Medulla oblongata (tissue), 1 donor: ENCODE results near the gene DCAKD.

Experiments
- DNase-seq: peaks from one replicate; pipeline ENCODE4 v3.0.0-alpha.2; 2015; ENCODE audit errors: extremely low spot score

The DCAKD gene

GRCh38 chr17:45051060-45051719 is at the start of gene DCAKD:
Gene DCAKD, minus strand, starts transcription at chr17:45051632. Its CDS starts 16,747 bp downstream, at chr17:45034885.
- DNase-seq: peak; percentile 95

GRCh38 chr17:45098869-45099616 is 47.6 kb upstream of the DCAKD start:
- DNase-seq: peak; percentile 94

DNA sequence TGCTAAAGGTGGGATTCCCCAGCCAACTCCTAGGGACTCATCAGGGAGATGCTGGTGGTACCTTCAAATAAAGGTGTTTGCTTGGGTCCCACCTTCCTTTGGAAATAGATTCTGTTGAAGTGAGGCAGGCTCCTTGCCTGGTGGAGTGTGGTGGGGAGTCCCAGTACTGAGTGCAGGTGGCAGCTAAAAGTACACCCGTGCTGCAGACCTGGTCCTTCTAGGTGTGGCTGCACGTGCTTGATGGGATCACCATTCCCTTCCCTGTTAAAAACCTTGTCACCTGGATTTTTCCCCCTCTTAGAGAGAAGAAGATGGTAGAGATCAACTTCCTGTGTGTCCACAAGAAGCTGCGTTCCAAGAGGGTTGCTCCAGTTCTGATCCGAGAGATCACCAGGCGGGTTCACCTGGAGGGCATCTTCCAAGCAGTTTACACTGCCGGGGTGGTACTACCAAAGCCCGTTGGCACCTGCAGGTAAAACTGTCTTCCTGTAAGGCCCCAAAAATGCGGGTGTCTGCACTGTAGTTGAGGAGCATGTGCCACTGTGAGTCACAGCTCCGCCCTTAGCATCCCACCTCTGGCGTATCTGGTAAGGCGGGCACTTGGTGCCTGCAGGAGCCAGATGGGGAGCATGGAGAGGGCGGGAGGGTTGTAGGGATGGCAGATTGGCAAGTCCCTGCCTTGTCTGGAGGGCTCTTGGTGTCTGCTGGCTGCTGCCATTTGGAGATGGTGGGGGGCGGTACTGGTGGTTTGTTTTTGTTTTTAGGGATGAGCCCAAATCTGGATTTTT is 46.8 kb upstream of the DCAKD start:
- no peak for DNase-seq

- DNase-seq: no peak
Measured at GRCh38 chr17:45096926-45097325, 45.5 kb upstream of the DCAKD start.

GRCh38 chr17:45096141-45096540 is 44.7 kb upstream of the DCAKD start:
- peak; percentile 56 for DNase-seq

DNA sequence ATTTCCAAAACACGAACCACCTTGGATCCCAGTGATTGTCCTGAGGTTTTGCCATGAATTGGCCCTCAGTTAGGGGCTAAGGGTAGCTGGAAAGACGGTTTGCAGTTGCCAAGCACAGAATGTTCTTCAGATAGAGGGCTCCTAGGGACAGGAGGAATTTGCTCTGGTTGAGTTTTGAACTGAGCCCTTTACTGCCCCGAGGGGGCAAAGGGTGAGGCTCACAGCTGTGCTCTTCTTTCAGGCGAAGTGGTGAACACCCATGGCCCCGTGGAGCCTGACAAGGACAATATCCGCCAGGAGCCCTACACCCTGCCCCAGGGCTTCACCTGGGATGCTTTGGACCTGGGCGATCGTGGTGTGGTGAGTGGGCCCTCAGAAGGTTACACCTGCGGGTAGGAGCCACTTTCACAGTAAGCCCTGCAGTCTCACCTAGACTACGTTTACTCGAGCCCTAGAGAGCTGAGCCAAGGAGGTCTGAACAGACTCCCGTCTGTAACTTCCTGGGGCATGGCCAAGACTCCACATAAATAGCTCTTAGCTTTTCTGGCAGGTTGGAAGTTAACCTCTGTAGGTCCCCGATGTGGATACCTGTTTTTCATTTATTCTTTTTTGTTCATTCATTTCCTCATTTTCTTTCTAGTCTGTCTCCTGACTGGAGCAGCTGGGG is 42.1 kb upstream of the DCAKD start:
- DNase-seq: no peak

DNA sequence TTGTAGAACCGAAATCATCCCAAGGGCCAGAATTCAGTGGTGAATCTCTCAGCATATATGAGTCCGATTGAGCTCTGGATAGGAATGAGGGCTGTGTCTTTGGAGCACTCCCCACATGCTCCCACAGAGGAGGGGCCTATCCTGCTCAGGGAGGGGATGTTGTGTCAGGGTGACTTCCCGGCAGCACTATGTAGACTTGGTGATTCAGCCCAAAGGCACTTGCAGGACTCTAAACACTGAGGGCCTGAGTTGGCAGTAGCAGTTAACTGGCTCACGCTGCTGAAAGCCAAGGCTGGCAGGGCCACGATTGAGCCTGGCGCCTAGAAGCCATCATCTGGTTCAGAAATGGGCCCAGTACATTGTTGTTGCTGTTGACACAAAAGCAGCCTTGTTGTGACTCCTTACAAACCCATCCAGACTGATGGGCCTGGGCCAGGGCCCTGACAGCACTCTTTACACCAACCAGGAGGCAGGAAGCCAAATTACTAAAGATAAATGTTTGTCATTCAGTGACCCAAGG is 41.5 kb upstream of the DCAKD start:
- DNase-seq: peak; percentile 98

- no peak for DNase-seq
Measured at GRCh38 chr17:45091778-45092425, 40.5 kb upstream of the DCAKD start.

- no peak for DNase-seq
Measured at GRCh38 chr17:45090711-45091110, 39.3 kb upstream of the DCAKD start.

- DNase-seq: no peak
Measured at GRCh38 chr17:45088741-45089140, 37.3 kb upstream of the DCAKD start.

- no peak for DNase-seq
Measured at GRCh38 chr17:45087978-45088377, 36.5 kb upstream of the DCAKD start.

- peak; percentile 64 for DNase-seq
Measured at GRCh38 chr17:45087504-45087975, 36.1 kb upstream of the DCAKD start.

DNA sequence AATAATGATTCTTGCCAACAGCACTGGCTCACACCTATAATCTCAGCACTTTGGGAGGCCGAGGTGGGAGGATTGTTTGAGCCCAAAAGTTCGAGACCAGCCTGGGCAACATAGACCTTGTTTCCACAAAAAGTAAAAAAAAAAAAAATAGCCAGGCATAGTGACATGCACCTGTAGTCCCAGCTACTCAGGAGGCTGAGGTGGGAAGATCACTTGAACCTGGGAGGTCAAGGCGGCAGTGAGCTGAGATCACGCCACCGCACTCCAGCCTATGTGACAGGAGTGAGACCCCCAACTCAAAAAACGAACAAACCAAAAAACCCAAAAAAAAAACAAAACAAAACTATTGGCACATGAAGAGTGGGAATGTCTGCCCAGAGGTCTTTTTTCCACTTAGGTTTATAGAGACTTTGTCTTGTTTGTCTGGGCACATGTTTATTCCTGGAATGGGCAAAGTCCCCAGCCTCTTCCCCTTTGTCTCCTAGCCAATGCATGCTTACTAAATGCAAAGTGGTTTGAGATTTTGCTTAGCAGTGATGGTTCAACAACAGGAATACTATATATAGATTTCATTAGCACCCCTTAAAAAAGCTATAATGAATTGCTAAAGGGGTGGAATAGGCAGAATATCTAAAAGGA is 35.6 kb upstream of the DCAKD start:
- DNase-seq: peak; percentile 74

GRCh38 chr17:45086391-45086790 is 35.0 kb upstream of the DCAKD start:
- peak; percentile 77 for DNase-seq

DNA sequence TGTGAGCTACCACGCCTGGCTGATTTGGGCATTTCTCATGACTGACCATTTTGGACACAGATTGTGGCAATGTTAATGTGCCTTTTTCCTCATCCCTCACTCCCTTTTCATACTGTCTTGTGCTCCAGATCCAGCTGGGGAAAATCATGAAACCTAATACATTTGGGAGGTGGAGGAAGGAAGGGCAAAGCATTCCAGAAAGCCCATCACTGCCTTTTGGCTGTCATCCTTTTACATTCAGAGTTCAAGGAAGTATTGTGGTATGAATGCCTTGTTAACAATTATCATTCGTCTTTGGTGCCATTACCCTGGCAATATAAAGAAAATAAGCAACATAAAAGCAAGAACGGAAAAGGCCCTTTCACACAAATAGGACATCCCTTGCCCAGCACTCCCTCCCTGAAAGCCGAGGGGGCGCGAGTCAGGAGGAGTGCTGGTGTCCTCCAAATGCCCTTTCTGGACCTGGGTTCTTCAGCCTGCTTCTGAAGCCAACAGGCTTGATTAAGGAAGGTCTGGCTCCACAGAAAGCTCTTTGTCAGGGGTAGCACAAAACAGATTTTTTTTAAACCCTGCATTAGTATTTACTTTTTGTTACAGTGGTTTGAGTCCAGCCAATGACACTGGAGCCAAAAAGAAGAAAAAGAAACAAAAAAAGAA is 29.7 kb upstream of the DCAKD start:
- peak; percentile 76 for DNase-seq

GRCh38 chr17:45077643-45078042 is 26.2 kb upstream of the DCAKD start:
- no peak for DNase-seq

- DNase-seq: no peak
Measured at GRCh38 chr17:45073414-45074070, 22.1 kb upstream of the DCAKD start.

GRCh38 chr17:45070809-45071208 is 19.4 kb upstream of the DCAKD start:
- DNase-seq: no peak

GRCh38 chr17:45070001-45070400 is 18.6 kb upstream of the DCAKD start:
- DNase-seq: no peak

GRCh38 chr17:45067637-45068036 is 16.2 kb upstream of the DCAKD start:
- DNase-seq: no peak
